Muscle layer of colon (tissue), 2 donors: ENCODE results near the gene TMEM266.

Source experiments
- H3K27ac ChIP-seq: one replicate; pipeline ENCODE4 v1.7.0; 2013; ENCODE audit warnings: low read depth, mild to moderate bottlenecking, low read length, moderate library complexity
- H3K27me3 ChIP-seq, 2 donors: one replicate each; pipeline ENCODE4 v1.7.0; 2013; ENCODE audit warnings: low read length in 2 of 2, mild to moderate bottlenecking in 2 of 2; ENCODE audit not compliant: insufficient read depth in 2 of 2, control insufficient read depth in 1 of 2
- H3K36me3 ChIP-seq: one replicate; pipeline ENCODE4 v1.7.0; 2013; ENCODE audit warnings: mild to moderate bottlenecking, low read length; ENCODE audit not compliant: insufficient read depth
- H3K4me1 ChIP-seq: one replicate; pipeline ENCODE4 v1.7.0; 2013; ENCODE audit warnings: mild to moderate bottlenecking, low read length; ENCODE audit not compliant: insufficient read depth
- H3K4me3 ChIP-seq, 2 donors: one replicate each; pipeline ENCODE4 v1.7.0; 2013; ENCODE audit warnings: low read length in 2 of 2, low read depth in 1 of 2, mild to moderate bottlenecking in 1 of 2, moderate library complexity in 1 of 2
- H3K9ac ChIP-seq: one replicate; pipeline ENCODE4 v1.7.0; 2013; ENCODE audit warnings: low read length
- H3K9me3 ChIP-seq: one replicate; pipeline ENCODE4 v1.7.0; 2013; ENCODE audit warnings: mild to moderate bottlenecking, low read length
- donor health status: abdominal sarcoma.
- donor health status: Adenocarcinoma of cecum.

TMEM266 gene

GRCh38 chr15:76108021-76108723 lies 48.4 kb downstream of the TMEM266 start:
- Histone ChIP-seq H3K9ac (no peak overlapping the region), H3K4me1 (no peaks in the 10 kb centered on the region), H3K27me3 (no peaks in the 10 kb centered on the region), H3K4me3 (no peak overlapping the region), H3K27ac (no peak overlapping the region), H3K9me3 (no peaks in the 10 kb centered on the region), H3K36me3 (no peaks in the 10 kb centered on the region)

GRCh38 chr15:76109046-76109445 lies 49.3 kb downstream of the TMEM266 start:
- H3K9me3 ChIP-seq, result no peaks in the 10 kb centered on the region
- H3K36me3 ChIP-seq, result no peaks in the 10 kb centered on the region
- H3K27me3 ChIP-seq, result no peaks in the 10 kb centered on the region
- no peaks in the 10 kb centered on the region for H3K4me1 ChIP-seq
- no peak overlapping the region for H3K9ac ChIP-seq
- no peak overlapping the region for H3K27ac ChIP-seq
- H3K4me3 ChIP-seq, result no peak overlapping the region

GRCh38 chr15:76114561-76114960 lies 54.8 kb downstream of the TMEM266 start:
- H3K4me3 ChIP-seq, result no peak overlapping the region

DNA sequence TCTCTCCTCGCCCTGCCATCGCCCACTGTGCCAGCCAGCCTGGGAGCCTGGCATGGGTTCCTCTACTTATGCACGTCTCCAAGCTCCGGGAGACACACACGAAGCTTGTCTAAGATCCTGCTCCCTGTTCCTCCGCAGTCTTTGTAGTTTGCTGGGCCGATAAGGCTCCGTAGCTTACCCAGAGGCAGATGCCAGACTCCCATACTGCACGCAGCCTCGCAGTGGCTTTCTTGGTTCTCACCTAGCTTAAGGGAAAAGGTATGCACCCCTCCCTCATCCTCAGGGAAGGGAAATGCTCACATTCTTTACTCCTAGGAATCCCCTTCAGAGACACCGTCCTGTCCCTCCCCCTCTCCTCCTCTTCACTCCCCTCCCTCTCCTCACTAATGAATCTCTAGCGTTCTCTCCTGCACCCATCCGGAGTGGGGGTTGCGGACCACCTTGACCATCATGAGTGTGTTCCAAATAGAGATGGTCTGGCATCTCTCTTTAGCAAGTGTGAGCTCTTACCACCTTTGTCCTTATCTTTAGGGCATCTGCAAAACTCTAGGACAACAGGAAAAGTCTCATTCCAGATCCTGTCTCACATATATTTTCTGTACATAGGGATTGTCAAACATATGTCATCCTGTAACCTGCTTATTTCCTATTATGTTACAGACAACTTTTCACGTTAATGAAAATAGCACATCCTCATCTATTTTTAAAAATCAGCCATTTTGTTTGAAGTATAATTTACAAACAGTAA lies 56.5 kb downstream of the TMEM266 start:
- Histone ChIP-seq H3K27me3 (no peaks in the 10 kb centered on the region), H3K4me3 (no peak overlapping the region), H3K9me3 (no peaks in the 10 kb centered on the region), H3K36me3 (no peaks in the 10 kb centered on the region), H3K4me1 (no peaks in the 10 kb centered on the region), H3K27ac (no peak overlapping the region), H3K9ac (no peak overlapping the region)

More at GRCh38 chr15:76114561-76114960, 54.8 kb downstream of the TMEM266 start:
- no peaks in the 10 kb centered on the region for H3K27me3 ChIP-seq
- H3K36me3 ChIP-seq, result no peaks in the 10 kb centered on the region
- H3K27ac ChIP-seq, result no peak overlapping the region
- no peak overlapping the region for H3K9ac ChIP-seq
- H3K4me1 ChIP-seq, result no peaks in the 10 kb centered on the region
- H3K9me3 ChIP-seq, result no peaks in the 10 kb centered on the region

- Histone ChIP-seq H3K27me3 (no peaks in the 10 kb centered on the region), H3K36me3 (no peaks in the 10 kb centered on the region), H3K4me3 (no peak overlapping the region), H3K9me3 (no peaks in the 10 kb centered on the region), H3K4me1 (no peaks in the 10 kb centered on the region), H3K27ac (no peak overlapping the region), H3K9ac (no peak overlapping the region)
Measured at GRCh38 chr15:76117181-76117580, 57.4 kb downstream of the TMEM266 start.

GRCh38 chr15:76118767-76119166 lies 59.0 kb downstream of the TMEM266 start:
- Histone ChIP-seq H3K9me3 (no peaks in the 10 kb centered on the region), H3K27me3 (no peaks in the 10 kb centered on the region), H3K9ac (no peak overlapping the region), H3K36me3 (no peaks in the 10 kb centered on the region), H3K27ac (no peak overlapping the region), H3K4me3 (no peak overlapping the region), H3K4me1 (no peaks in the 10 kb centered on the region)

DNA sequence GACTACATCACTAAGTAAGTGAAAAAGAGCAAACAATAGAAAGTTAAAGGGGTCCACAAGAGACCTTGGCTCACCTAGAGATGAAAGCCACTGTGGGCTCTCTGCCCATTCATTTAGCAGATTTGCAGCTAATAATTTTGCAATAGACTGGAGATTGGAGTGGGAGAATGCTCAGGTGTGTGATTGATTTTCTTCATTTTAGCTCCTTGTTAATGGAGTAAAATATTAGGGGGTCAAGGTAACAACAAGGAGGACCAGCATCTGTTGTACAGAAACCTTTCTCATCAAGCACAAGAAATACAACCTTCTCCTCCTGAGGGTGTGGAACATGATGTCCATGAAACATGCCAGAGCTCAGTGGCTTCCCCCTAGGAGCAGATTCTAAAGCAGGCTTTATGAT lies 63.2 kb downstream of the TMEM266 start:
- Histone ChIP-seq H3K9me3 (no peaks in the 10 kb centered on the region), H3K4me1 (no peaks in the 10 kb centered on the region), H3K9ac (no peak overlapping the region), H3K4me3 (no peak overlapping the region), H3K27ac (no peak overlapping the region), H3K36me3 (no peaks in the 10 kb centered on the region), H3K27me3 (peaks cover 0 to 2% of the 10 kb centered on the region in 2 donors)

- Histone ChIP-seq H3K27me3 (peaks cover 0 to 4% of the 10 kb centered on the region in 2 donors), H3K9ac (no peak overlapping the region), H3K27ac (no peak overlapping the region), H3K4me3 (no peak overlapping the region), H3K36me3 (no peaks in the 10 kb centered on the region), H3K9me3 (no peaks in the 10 kb centered on the region), H3K4me1 (no peaks in the 10 kb centered on the region)
Measured at GRCh38 chr15:76127169-76127568, 67.4 kb downstream of the TMEM266 start.

DNA sequence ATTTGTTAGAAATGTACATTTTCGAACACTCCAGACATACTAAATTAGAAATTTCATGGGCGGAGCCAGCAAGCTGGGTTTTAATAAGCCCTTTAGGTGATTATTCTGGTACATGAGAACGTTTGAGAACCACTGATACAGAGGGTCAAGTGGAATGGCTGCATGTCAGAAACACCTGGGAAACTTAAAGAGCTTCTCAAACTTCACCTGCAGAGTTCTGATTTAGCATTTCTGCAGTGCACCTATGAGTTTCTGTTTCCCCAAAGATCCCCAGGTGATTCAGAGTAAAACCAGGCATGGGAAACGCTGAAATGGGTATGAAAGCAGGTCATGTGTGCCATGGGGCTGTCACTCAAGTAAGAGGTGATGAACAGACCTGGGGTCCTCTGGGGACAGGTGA lies 68.1 kb downstream of the TMEM266 start:
- Histone ChIP-seq H3K4me1 (no peaks in the 10 kb centered on the region), H3K9me3 (no peaks in the 10 kb centered on the region), H3K9ac (no peak overlapping the region), H3K27ac (no peak overlapping the region), H3K36me3 (no peaks in the 10 kb centered on the region), H3K27me3 (peaks cover 0 to 4% of the 10 kb centered on the region in 2 donors), H3K4me3 (no peak overlapping the region)

GRCh38 chr15:76134537-76134936 lies 74.8 kb downstream of the TMEM266 start:
- H3K9ac ChIP-seq, result no peak overlapping the region
- H3K27me3 ChIP-seq, result no peaks in the 10 kb centered on the region
- H3K4me1 ChIP-seq, result peaks cover under 1% of the 10 kb centered on the region
- no peak overlapping the region for H3K4me3 ChIP-seq
- H3K36me3 ChIP-seq, result no peaks in the 10 kb centered on the region
- H3K27ac ChIP-seq, result no peak overlapping the region
- no peaks in the 10 kb centered on the region for H3K9me3 ChIP-seq

- H3K27me3 ChIP-seq, result no peaks in the 10 kb centered on the region
- H3K4me1 ChIP-seq, result peaks cover 7% of the 10 kb centered on the region
- no peak overlapping the region for H3K4me3 ChIP-seq
- no peak overlapping the region for H3K9ac ChIP-seq
- H3K9me3 ChIP-seq, result no peaks in the 10 kb centered on the region
- H3K27ac ChIP-seq, result no peak overlapping the region
- H3K36me3 ChIP-seq, result no peaks in the 10 kb centered on the region
Measured at GRCh38 chr15:76135516-76135915, 75.7 kb downstream of the TMEM266 start.

- H3K9me3 ChIP-seq, result no peaks in the 10 kb centered on the region
- H3K4me1 ChIP-seq, result peaks cover 7% of the 10 kb centered on the region
- H3K9ac ChIP-seq, result no peak overlapping the region
- H3K27me3 ChIP-seq, result no peaks in the 10 kb centered on the region
- H3K27ac ChIP-seq, result no peak overlapping the region
- no peak overlapping the region for H3K4me3 ChIP-seq
- no peaks in the 10 kb centered on the region for H3K36me3 ChIP-seq
Measured at GRCh38 chr15:76138436-76138835, 78.7 kb downstream of the TMEM266 start.
